Activated T-cell treated with anti-CD3 and anti-CD28 coated beads, Interleukin-2, amount 50 U/mL, for 48 hours (primary cell): ENCODE data around the gene FBLN2.
"Not testable (repeated sequence)": the region's sequence is repeated elsewhere in the genome, so short reads cannot be mapped to it uniquely, and the experiment has no call there.

Experiments
- DNase-seq, 2 experiments: peaks; one replicate each; pipeline ENCODE4 v3.0.0-alpha.2; 2020

The FBLN2 gene

DNA sequence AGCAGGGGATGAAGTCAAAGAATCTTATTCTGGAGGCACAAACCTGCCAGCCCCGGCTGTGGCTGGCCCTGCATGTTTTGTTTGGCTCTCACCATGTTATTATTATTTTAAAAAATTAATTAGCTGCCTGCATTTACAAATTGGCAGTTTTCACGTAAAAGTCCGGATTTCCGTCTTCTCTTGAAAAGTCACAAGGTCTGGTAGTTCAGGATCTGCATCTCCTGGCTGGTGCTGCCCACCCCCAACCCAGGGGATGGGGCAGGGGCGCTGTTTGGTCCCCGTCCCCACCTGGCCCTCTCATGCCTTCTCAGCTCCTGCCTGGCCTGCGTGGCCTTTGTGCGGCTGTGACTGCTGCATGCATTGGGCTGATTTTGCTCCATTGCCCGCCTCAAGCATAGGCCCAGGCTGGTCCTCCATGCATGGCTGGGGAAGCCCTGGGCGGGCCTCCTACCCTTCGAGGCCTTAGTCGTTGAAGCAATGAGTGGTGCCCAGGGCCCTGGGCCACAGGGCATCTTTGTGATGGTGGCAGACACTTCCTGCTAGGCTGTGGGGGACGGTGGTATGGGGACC, 2.0 kb downstream of the FBLN2 start:
- DNase-seq = no peak

DNA sequence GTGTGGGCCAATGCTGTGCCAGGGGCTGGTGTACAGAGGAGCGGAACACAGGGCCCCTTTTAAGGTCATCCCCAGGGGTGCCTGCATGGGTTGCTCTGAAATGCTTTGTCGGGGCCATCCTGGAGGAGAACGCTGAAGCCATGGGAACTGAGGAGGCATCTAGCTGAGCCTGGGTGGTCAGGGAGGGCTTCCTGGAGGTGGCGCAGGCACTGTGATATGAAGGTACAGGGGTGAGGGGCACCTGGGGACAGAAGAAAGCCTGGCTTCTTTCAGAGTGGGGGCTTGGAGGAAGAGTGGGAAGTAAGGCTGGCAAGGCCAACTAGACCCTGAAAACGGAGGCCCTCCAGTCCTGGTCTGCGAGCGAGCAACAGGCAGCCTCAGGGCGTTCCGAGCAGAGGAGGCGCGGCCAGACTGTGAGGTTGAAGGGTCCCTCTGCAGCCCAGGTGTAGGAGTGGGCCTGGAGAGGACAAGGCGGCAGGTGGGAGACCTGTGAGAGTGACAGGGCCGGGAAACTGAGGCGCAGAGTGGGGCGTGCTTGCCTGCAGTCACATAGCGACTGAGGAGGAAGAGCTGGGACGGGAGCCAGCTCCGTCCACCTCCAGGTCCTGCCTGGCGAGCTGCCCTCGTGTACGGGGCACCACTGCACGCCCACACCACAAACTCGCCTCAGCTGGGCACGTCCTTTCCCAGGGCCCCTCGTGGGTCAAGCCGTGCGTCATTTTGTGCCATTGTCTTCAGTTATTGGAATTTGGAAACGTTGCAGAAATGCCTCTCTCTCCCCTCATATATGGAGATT, 4.1 kb downstream of the FBLN2 start:
- no peak for DNase-seq

GRCh38 chr3:13553686-13554085, 4.8 kb downstream of the FBLN2 start:
- no peak for DNase-seq

DNA sequence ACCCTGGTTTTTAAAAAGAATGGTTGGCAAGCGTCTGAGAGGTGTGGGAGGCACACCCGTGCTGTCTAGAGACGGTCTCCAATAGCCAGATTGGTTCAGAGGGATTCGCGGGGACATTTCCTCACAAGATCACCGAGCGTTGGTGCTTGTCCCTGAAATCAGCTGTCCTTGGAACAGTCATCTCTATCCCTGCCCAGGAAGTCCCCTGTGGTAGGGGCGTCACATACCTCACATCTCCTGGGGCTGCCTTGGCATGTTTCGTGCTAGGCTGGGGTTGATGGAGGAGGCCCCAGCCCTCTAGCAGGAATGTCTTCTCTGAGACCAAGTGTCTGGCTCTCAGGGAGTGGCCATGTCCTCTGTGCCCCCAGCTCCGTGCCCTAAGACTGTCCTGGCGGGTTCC, 6.8 kb downstream of the FBLN2 start:
- DNase-seq = no peak

GRCh38 chr3:13556207-13556606, 7.3 kb downstream of the FBLN2 start:
- DNase-seq = no peak

DNA sequence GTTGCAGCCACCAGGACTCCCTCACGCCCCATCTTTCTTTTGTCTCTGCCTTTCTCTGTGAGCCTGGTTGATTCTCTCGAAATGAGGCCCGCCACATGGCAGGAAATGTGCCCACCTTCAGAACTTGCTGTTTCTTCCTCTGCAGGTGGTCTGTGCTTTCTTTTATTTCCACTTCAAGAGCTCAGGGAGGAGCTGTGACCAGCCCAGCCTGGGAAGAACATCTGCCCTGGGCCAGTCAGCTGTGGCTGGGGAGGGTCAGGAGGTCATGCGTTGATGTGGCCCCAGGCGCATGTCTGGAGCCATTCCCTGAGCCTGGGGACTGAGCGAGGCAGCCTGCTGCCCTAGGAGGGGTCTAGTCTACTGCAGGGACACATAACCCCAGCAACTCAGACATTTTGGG, 8.0 kb downstream of the FBLN2 start:
- no peak for DNase-seq

GRCh38 chr3:13557417-13557816, 8.5 kb downstream of the FBLN2 start:
- no peak for DNase-seq

GRCh38 chr3:13557926-13558325, 9.0 kb downstream of the FBLN2 start:
- DNase-seq = no peak

DNA sequence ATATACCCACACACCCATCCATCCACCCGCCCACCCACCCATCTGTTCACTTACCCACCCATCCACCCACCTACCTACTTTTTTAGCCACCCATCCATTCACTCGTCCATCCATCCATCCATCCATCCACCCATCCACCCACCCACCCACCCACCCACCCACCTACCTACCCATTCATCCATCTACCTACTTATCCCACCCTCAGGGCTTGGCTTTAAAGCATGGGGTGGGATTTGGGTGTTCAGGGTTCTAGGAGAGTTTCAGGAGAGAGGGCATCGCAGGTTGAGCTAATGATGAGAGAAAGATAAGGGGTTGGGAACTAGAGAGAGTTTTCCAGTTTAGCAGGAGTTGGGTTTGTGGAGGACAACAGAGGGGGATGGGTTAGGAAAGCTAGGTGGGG, 9.7 kb downstream of the FBLN2 start:
- no peak for DNase-seq

DNA sequence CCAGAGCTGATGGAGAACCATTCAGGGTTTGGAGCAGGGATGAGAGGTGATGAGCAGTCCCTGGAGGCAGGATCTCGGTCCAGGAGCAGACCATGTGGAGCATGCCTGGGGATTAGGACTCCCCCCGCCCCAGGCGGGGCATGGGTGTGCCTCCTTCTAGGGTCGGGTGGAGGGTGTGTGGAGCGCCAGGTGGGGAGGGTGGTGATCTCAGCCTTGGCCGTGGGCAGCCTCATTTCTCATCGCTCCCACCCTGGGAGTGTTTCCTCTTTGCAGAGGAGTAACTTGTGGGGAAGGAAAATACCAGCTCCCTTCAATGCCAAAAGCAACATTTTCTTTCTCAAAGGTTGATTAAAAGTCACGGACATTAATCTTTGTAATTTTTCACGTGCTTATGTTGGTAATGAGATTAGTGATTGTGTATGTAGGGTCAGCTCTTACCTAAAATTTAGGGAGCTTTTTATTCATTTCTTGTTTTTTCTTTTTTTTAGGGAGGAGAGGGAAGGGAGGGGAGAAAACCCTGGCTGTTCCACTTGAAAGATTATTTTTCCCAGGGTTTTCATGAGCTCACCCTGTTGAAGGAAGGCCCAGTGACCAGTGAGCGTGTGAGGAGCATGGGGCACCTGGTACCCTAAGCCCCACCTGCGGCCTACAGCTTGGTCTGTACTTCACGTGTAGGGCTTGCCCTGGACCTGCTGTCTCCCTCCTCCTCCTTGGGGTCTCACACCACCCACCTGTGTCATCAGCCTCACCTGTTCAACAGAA, 11.0 kb downstream of the FBLN2 start:
- no peak for DNase-seq

- no peak for DNase-seq
These were observed 12.5 kb downstream of the FBLN2 start for GRCh38 chr3:13561376-13561775.

- DNase-seq = no peak
These were observed 13.0 kb downstream of the FBLN2 start for GRCh38 chr3:13561967-13562366.

DNA sequence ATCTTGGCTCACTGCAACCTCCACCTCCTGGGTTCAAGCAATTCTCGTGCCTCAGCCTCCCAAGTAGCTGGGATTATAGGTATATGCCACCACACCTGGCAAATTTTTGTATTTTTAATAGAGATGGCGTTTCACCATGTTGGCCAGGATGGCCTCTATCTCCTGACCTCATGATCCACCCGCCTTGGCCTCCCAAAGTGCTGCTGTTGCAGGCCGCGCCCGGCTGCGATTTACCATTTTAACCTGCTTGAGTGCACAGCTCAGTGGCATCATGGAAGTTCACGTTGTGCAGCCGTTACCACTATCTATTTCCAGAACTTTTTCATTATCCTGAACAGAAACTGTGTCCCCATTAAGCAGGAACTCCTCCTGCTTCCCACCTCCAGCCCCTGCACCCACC, 13.5 kb downstream of the FBLN2 start:
- DNase-seq = not testable (repeated sequence)

DNA sequence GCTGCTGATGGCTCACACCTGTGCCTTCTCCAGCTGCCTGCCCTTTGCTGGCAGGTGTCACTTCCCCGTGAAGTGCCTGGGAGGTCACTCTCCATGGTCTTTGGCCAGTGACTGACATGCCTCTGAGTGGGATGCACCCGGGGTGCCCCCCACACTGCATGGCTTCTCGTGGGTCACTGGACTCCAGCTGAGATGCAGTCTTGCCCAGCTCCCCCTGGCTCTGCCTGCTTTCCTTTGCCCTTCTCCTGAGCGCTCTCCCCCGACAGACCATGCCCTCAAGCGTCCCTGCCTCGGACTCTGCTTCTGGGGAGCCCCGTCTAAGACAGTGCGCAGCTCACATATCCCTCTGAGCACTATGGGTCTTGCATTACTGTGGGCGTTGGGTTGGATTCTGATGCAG, 14.4 kb downstream of the FBLN2 start:
- DNase-seq = no peak

DNA sequence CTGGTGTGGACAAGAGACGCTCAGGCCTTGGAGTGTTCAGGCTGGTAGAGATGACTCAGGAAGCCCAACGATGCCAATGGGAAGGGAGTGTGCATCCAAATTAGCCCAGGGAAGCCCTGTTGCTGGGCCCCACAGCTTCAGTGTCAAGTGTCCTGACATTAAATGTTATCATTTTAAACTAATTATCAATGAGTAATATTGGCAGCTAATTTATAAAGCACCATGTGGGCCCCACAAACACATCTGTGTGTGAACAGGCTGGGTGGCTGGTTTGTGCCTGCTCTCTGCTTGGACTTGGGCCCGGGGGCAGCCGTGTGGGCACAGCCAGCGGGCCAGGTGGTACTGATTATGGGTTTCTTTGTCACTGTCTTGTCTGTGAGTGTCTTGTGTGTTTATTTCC, 15.0 kb downstream of the FBLN2 start:
- DNase-seq = no peak

DNA sequence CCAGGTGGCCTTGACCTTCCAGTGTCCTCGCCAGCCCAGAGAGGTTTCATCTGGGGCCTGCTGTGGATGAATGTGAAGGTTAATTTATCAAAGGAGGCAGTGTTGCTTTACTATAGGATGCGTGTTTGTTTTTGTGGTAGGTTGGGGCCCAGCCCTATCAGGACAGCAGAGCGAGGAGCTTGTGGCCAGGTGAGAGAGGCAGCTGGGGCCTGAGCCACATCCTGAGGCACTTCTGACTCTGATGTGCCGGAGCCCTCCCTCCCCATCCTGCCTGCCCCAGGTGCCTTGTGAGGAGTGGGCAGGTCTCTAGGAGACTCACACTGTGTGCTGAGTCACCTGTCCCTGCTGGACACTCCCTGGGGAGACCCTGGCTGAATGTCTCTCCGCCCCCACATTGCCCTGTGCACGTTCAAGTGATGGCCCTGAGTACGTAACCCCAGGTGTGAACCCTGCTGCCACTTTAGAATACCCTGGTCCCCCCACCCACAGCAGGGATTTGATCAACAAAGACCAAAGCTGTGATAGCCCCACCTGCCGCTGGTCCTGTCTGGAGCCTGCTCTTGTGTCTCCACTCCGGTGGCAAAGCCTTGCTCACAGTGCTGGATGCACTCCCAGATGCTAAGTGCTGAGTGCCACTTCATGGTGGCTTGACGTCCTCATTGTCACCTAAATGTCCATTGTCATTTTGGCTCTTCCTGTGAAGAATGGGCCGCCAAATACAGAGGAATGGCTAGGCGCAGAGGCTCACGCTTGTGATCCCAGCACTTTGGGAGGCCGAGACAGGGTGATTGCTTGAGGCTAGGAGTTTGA, 16.0 kb downstream of the FBLN2 start:
- no peak for DNase-seq

- DNase-seq = no peak
These were observed 16.9 kb downstream of the FBLN2 start for GRCh38 chr3:13565581-13566452.

- DNase-seq = no peak
These were observed 17.5 kb downstream of the FBLN2 start for GRCh38 chr3:13566453-13566748.

DNA sequence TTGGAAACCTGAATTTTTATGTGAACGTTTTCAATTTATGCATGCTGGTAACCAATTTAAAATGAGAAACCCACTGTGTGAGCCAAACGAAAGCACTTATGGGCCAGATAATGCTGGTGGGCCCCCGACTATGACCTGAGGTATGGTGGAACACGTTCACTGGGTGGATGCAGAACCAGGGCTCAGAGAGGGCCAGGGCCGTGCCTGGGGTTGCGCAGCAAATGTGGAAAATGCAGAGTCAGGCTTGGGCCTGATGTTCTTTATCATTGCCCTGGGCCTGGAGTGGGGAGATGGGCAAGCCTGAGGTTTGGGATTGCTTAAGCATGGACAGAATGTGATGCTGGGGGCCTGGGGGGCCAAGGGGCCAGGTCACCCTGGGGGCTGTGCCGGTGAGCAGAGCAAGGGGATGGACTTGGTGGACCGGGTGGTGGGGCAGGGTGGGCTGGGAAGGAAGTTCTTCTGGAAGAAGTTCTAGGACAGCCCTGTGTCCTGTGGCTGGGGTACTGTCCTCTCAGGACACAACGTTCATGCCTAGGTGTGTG, 17.9 kb downstream of the FBLN2 start:
- no peak for DNase-seq

- DNase-seq = no peak
These were observed 19.0 kb downstream of the FBLN2 start for GRCh38 chr3:13567684-13568514.

DNA sequence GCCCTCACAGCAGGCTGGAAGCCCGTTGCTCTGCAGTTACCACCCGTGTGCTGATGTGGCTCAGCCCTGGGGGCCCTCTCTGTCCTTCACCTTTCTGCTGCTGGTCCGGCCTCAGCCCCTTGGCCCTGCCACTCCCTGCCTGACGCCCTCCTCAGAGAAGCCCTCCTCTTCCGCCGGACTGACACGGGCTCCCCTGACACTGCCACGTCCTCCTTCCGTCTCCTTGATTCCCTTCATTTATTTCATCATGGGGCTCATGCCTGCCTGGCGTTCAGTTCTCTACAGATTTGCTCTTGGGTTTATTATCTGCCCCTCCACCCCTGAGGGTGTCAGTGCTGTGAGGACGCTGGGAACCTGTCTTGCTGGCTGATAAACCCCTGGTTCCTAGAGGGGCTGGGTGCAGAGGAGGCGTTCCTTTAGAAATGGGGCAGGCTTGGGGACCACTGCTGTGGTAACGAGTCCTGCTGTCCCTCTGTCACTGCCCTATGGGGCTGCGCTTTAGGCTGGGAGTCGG, 19.6 kb downstream of the FBLN2 start:
- DNase-seq = no peak
